Osteocyte (in vitro differentiated cells): ENCODE measurements around the gene OTOF. TPM values are rescaled to one million over a fixed set of nuclear protein-coding genes. Genes with fewer than 3 reads are reported as not detected.

ENCODE experiments used
- DNase-seq: peaks from one replicate; pipeline ENCODE4 v3.0.0; 2021; ENCODE audit warnings: mixed read lengths; ENCODE audit not compliant: unreplicated experiment; ENCODE audit errors: extremely low spot score
- H3K27ac Mint-ChIP-seq: one replicate; pipeline ENCODE4 v1.8.0; 2021; ENCODE audit warnings: mild to moderate bottlenecking, mixed read lengths; ENCODE audit not compliant: unreplicated experiment
- H3K27me3 Mint-ChIP-seq: one replicate; pipeline ENCODE4 v1.8.0; 2021; ENCODE audit warnings: mixed read lengths; ENCODE audit not compliant: unreplicated experiment
- H3K36me3 Mint-ChIP-seq: one replicate; pipeline ENCODE4 v1.8.0; 2021; ENCODE audit warnings: mixed read lengths; ENCODE audit not compliant: unreplicated experiment
- H3K4me1 Mint-ChIP-seq: one replicate; pipeline ENCODE4 v1.8.0; 2021; ENCODE audit warnings: mixed read lengths; ENCODE audit not compliant: unreplicated experiment
- H3K4me3 Mint-ChIP-seq: one replicate; pipeline ENCODE4 v1.8.0; 2021; ENCODE audit warnings: mild to moderate bottlenecking, moderate library complexity, mixed read lengths; ENCODE audit not compliant: unreplicated experiment
- H3K9me3 Mint-ChIP-seq: one replicate; pipeline ENCODE4 v1.8.0; 2021; ENCODE audit warnings: mixed read lengths; ENCODE audit not compliant: unreplicated experiment
- total RNA-seq: library from RNA; stranded (reverse); gene quantifications from 2 replicates; pipeline ENCODE4 v1.2.1, GENCODE V29; 2021
- TF ChIP-seq, protein P1 (sequence below): fragments of 200-600 bp; sonication (generic); IDR thresholded peaks from 2 replicates; pipeline ENCODE4 v1.5.0; 2021; ENCODE audit warnings: antibody characterized with exemption, mild to moderate bottlenecking, moderate library complexity

Gene OTOF
- total RNA-seq, 1 donor from 2014 or later = not detected

GRCh38 chr2:26474261-26474785 lies 3.6 kb downstream of the OTOF start:
- Mint-ChIP-seq H3K4me1 (peaks cover 8% of the 10 kb centered on the region), H3K27ac (no peak overlapping the region), H3K36me3 (no peaks in the 10 kb centered on the region), H3K4me3 (no peak overlapping the region), H3K9me3 (peaks cover 5% of the 10 kb centered on the region), H3K27me3 (no peaks in the 10 kb centered on the region)
- TF ChIP-seq, protein P1, sequence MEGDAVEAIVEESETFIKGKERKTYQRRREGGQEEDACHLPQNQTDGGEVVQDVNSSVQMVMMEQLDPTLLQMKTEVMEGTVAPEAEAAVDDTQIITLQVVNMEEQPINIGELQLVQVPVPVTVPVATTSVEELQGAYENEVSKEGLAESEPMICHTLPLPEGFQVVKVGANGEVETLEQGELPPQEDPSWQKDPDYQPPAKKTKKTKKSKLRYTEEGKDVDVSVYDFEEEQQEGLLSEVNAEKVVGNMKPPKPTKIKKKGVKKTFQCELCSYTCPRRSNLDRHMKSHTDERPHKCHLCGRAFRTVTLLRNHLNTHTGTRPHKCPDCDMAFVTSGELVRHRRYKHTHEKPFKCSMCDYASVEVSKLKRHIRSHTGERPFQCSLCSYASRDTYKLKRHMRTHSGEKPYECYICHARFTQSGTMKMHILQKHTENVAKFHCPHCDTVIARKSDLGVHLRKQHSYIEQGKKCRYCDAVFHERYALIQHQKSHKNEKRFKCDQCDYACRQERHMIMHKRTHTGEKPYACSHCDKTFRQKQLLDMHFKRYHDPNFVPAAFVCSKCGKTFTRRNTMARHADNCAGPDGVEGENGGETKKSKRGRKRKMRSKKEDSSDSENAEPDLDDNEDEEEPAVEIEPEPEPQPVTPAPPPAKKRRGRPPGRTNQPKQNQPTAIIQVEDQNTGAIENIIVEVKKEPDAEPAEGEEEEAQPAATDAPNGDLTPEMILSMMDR = no peak
- DNase-seq = no peak

DNA sequence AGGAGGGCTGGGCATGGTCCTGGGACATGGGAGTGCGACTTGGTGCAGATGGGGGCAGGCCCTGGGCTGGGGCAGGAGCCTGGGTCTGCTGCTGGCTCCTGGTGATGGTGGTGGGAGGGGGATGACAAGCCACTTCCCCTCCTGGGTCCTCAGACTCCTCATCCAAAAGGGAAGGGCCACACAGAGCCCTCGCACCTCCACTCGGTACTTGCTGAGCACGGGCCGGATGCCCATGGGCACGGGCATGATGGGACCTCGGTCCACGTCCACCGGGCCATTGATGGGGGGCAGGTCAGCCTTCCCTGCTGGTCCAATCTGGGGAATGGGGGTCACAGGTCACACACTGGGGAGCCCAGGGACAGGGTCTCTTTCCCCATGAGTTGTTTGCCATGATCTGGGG lies 4.1 kb downstream of the OTOF start:
- no peak overlapping the region for H3K4me3 Mint-ChIP-seq
- H3K4me1 Mint-ChIP-seq = peaks cover 8% of the 10 kb centered on the region
- no peaks in the 10 kb centered on the region for H3K36me3 Mint-ChIP-seq
- DNase-seq = no peak
- no peaks in the 10 kb centered on the region for H3K27me3 Mint-ChIP-seq
- TF ChIP-seq, protein P1 = no peak
- peaks cover 7% of the 10 kb centered on the region for H3K9me3 Mint-ChIP-seq
- H3K27ac Mint-ChIP-seq = no peak overlapping the region

DNA sequence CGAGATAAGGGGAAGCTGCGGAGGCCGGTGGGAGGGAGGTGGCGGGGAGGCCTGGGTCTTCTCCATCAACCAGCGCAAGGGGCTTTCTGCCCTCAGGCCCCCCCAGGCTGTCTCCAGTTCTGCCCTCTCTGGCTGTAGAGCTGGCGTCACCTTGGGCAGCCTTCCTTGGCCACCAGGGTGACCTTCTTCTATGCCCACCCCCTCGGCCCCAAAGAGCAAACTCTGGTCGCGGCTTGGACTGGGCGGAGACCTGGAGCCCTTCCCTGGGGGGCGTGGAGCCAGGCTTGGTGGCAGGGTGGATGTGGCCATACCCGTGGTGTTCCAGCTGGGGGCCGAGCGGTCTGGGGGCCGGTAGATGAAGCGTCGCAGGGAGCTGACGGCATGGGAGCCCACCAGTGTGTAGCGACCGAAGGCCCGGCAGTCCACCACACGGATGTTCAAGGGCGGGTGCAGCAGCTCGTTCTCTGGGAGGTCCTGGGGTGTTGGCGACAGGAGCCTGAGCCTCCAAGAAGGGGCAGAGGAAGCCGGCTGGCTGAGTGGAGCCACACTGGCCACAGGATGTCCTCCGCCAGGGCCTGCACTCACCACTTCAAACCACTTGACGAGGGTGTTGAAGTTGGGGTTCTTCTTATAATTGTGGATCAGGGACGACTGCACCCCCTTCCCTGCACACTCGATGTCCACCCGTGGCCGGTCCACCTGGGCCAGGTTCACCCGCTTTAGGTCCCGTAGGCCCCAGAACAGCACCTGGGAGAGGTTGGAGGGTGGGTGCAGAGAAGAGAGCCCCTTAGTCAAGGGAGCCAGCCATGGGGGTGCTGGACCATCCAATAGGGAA lies 4.9 kb downstream of the OTOF start:
- DNase-seq = no peak
- Mint-ChIP-seq H3K27ac (no peak overlapping the region), H3K4me1 (peaks cover 5% of the 10 kb centered on the region), H3K4me3 (no peak overlapping the region), H3K27me3 (no peaks in the 10 kb centered on the region), H3K9me3 (peaks cover 7% of the 10 kb centered on the region), H3K36me3 (no peaks in the 10 kb centered on the region)
- TF ChIP-seq, protein P1 = no peak

GRCh38 chr2:26471766-26472706 lies 5.9 kb downstream of the OTOF start:
- no peaks in the 10 kb centered on the region for H3K27me3 Mint-ChIP-seq
- TF ChIP-seq, protein P1 = no peak
- no peak overlapping the region for H3K4me3 Mint-ChIP-seq
- H3K9me3 Mint-ChIP-seq = peaks cover 7% of the 10 kb centered on the region
- H3K4me1 Mint-ChIP-seq = no peaks in the 10 kb centered on the region
- no peak overlapping the region for H3K27ac Mint-ChIP-seq
- no peak for DNase-seq
- H3K36me3 Mint-ChIP-seq = no peaks in the 10 kb centered on the region
